ENCODE results near the gene CHST12.

DNA sequence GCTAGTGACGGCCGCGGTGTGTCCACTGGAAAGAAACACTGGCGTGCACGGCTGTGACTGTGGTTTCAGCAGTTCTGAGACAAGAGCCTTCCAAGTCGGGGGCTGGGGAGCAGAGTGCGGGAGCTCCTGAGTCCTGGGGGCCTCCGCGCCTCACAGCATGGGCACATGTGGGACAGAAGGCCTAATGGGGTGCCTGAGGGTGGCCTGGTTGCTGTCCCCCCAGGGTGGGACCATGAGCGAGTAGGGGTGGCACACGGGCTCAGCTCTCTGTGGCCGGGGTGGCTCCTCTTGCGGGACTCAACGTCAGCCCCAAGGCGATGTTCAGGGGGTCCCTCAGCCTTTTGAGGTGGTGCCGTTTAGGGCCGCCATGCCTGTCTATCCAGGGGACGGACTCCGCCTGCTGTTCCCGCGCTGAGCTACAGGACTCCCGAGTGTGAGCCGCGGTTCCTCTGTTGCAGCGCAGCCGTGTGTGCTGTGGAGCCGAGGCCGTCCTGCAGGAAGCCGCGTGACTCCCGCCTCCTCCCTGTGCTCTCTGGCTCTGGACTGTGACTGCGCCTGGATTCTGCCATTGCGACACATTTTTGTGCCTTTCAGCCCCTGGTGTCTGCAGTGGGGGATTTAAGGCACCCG, 23.5 kb upstream of the CHST12 start:
- TF ChIP-seq SIN3A (IDR thresholded peaks at IDR 0.05; ENCODE audit: borderline replicate concordance, insufficient read depth, low read length) (no peak), REST (IDR thresholded peaks at IDR 0.05; ENCODE audit: insufficient read depth in 1 of 2, low read depth in 2 of 2, low read length in 2 of 2) (no peak)

All from PFSK-1 (cell line).